ENCODE measurements around the gene GRM3. TPM values are rescaled to one million over a fixed set of nuclear protein-coding genes. Genes with fewer than 3 reads are reported as not detected.

Gene GRM3
- total RNA-seq, 2 experiments from 2014 or later, result not detected

DNA sequence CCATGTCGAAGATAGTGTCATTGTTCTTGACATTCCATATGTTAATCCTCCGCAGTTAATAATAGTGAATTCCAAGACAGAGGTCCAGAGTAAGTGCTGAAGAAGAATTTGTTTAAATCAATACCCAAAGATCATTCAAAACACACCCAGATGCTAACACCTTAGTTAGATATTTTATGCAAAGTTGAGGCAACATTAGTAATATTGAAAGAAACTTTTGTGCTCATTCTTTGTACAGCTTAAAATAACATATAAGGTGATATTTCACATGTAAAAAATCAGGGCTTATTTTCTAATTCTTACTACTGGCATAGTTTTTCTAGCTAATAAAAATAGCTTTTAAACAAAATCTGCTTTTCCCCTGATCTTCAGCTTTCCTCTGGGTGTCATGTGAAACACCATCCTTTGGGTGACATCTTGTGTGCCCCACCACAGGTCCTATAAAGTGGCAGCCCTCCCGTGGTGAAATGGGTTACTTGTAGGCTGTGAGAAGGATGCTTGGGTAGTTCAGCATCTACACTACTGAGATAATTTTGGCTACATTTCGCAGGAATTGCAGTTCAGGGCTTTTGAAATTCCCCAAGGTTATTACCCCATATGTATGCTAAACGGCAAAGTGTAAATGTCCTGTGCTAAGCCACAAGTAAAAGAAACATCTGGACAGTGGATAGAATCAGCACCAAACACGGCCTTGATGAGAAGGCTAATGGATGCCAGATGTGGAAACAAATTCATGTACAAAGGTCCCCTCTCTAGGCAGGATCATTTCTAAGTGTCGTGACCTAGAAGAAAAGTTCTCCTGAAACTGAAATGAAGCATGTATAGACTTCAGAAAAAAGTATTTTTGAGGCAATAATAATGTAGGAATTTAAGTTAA, 105.4 kb downstream of the GRM3 start:
- H3K27ac Mint-ChIP-seq, result no peak overlapping the region
- no peaks in the 10 kb centered on the region for H3K9me3 Mint-ChIP-seq
- no peaks in the 10 kb centered on the region for H3K4me1 Mint-ChIP-seq
- H3K27me3 Mint-ChIP-seq, result no peaks in the 10 kb centered on the region
- no peaks in the 10 kb centered on the region for H3K36me3 Mint-ChIP-seq
- DNase-seq, result no peak
- no peak overlapping the region for H3K4me3 Mint-ChIP-seq

DNA sequence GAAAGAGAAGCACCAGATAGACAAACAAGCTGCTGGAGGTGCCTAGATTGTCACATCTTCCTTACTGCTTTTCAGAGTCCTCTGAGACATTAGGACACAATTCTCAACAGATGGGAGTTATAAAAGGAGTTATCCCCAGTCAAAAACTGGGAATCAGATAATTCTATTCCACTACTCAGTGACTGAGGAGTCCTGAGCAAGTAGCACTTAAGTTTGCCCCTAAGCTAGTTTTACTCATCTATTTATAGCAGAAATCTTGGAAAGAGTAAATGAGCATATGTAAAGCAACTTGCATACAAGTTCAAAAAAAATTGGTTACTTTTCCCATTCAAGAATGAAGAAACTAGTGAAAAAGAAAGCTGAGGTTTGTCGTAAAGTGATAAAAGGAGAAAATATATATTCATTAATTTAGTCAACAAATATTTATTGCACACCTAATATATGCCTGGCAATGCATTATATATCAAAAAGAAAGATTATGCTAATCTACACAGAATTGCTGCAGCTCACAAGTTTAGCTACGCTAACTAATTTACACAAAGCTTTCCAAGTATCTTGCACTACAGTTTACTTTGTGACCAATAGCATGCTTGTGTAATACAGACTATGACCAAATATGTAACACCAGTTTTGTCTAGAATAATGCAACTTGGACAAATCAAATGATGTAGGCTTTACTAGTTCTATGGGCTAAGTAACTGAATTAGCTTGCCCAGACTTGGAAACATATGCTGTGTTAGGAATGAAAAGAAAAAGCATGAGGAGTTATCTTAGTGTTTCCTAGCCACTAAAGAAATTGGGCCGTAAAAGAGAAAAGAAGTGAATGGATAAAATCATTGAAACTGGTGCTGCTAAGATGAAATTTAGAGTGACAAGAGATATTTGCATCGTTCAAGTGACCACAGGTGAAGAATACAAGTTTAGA, 106.3 kb downstream of the GRM3 start:
- Mint-ChIP-seq H3K27me3 (no peaks in the 10 kb centered on the region), H3K27ac (no peak overlapping the region), H3K9me3 (no peaks in the 10 kb centered on the region), H3K4me3 (no peak overlapping the region), H3K36me3 (no peaks in the 10 kb centered on the region), H3K4me1 (no peaks in the 10 kb centered on the region)
- no peak for DNase-seq

DNA sequence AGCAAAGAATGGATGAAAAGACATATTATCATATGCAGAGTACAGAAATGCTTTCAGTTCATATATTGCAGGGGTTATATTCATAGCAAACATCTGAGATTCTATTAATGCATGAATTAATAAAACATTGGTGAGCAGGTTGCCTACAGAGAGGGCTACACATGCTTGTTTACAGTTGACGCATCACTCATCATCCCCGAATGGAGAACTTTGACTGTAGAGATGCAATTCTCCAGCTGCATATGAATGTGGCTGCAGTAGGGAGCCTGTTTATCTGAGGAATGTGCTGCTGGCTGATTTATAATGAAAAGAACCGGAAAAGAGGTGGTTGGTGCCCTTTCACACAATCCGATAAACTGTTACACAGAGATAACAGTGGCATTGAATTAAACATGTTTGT, 116.5 kb downstream of the GRM3 start:
- H3K36me3 Mint-ChIP-seq, result no peaks in the 10 kb centered on the region
- H3K4me3 Mint-ChIP-seq, result no peak overlapping the region
- H3K9me3 Mint-ChIP-seq, result no peaks in the 10 kb centered on the region
- peaks cover 4% of the 10 kb centered on the region for H3K27me3 Mint-ChIP-seq
- no peak for DNase-seq
- H3K4me1 Mint-ChIP-seq, result no peaks in the 10 kb centered on the region
- no peak overlapping the region for H3K27ac Mint-ChIP-seq

DNA sequence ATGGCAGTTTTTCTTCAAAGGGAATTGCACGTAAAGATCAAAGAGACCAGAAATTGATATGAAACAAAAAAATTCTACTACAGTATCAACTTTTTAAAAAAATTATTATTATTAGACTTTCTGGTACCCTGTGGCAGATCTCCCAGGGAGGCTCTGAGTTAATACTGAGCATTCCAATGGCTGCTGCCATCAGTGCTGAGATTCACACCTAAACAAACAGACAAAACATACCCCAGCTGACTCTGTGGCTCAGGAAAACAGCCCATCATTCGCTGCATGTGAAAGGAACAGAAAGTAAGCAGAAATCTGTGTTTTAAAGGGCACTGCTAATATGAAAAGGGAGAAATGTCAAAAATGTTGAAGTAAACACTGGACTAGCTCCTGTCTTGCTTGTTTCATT, 118.4 kb downstream of the GRM3 start:
- DNase-seq, result no peak
- Mint-ChIP-seq H3K4me3 (no peak overlapping the region), H3K4me1 (no peaks in the 10 kb centered on the region), H3K36me3 (no peaks in the 10 kb centered on the region), H3K9me3 (no peaks in the 10 kb centered on the region), H3K27ac (no peak overlapping the region), H3K27me3 (peaks cover 4% of the 10 kb centered on the region)

DNA sequence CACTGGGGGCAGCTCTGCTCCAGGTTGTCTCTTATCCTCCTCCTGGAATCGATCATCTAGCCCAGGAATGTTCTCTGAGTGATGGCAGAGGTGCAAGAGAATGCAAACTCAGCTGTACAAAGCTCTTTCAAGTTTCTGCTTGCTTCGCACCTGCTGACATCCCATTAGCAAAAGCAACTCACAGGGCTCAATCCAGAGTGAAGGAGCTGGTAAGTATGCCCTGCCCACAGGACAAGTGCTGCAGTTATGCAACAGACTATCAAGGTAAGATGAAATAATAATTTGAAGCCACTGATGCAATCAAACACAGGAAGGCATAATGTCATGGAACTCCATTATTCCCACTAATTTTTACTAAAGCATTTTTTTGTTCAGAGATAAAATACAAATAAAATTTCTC, 122.2 kb downstream of the GRM3 start:
- no peak for DNase-seq
- Mint-ChIP-seq H3K36me3 (no peaks in the 10 kb centered on the region), H3K4me3 (no peak overlapping the region), H3K9me3 (no peaks in the 10 kb centered on the region), H3K27me3 (no peaks in the 10 kb centered on the region), H3K4me1 (no peaks in the 10 kb centered on the region), H3K27ac (no peak overlapping the region)

DNA sequence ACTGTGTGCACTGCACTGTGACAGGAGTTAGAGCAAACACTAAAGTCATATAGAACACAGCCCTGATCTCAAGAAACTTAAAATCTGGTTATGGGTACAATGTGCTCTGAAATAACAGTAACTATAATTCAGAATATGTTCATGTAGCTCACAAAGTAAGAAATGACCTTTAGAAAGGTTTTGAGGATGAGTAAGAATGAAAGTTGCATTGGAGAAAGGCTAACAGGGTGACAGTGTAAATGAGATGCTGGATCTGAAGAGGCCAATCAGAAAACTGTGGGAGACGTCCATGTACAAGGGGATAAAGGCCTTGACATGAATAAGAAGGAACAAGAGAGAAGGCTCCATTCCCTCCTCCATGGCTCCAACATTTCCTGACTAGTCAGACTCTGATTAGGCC, 124.7 kb downstream of the GRM3 start:
- Mint-ChIP-seq H3K36me3 (no peaks in the 10 kb centered on the region), H3K4me1 (no peaks in the 10 kb centered on the region), H3K4me3 (no peak overlapping the region), H3K27me3 (no peaks in the 10 kb centered on the region), H3K9me3 (no peaks in the 10 kb centered on the region), H3K27ac (no peak overlapping the region)
- DNase-seq, result no peak

DNA sequence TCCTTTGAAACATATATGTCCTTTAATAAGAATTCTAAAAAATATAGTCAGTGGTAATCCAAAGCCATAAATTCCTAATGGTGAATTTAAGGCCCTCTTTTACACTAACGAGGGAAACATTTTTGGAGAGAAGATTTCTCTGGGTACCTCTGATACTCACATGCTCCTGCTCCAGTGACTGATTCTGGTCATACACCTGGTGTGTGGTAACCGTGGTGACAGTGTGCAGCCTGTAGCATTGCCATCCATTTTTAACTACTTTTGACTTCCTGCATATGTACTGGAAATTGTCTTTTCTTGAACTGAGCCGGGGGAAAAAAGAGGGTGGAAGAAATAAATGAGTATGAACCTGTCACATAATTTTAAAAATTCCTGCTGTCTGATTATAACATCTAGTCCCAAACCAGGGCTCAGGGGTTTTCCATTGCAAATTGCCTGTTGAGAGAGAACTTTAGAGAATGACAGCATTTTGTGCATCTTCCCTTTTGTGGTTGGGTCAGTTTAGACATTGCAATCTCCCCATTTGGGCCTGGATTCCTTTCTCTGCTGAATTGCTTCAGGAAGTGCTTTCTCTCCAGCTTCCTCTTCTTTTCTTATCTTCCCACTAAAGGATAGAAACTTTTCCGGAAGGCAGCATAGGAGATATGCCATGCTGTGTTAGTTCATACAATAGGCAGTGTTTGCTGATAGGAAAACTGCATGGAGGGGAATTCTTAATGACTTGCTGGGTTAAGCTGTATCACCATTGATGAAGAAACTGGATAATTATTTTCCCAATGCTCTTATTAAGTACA, 125.5 kb downstream of the GRM3 start:
- Mint-ChIP-seq H3K9me3 (no peaks in the 10 kb centered on the region), H3K27me3 (no peaks in the 10 kb centered on the region), H3K27ac (no peak overlapping the region), H3K4me3 (no peak overlapping the region), H3K36me3 (no peaks in the 10 kb centered on the region), H3K4me1 (no peaks in the 10 kb centered on the region)
- DNase-seq, result no peak

DNA sequence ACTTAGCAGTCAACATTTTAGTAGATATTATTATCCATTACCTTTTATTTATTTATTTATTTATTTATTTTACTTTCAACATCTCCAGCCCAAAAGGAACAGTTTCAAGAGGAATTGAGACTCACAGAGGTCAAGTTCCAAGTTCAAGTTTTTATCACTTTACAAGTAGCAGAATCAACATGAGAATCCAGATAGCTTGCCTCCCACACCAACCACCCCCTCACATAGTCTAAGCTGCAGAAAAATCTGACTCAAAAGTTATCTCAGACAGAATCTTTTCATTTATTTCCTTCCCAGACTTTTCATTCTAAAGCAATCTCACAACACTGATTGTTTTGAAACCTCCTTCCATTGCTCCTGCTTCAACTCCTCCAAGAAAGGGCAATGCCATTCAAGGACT, 129.6 kb downstream of the GRM3 start:
- Mint-ChIP-seq H3K27ac (no peak overlapping the region), H3K27me3 (no peaks in the 10 kb centered on the region), H3K9me3 (no peaks in the 10 kb centered on the region), H3K36me3 (no peaks in the 10 kb centered on the region), H3K4me1 (no peaks in the 10 kb centered on the region), H3K4me3 (no peak overlapping the region)
- DNase-seq, result no peak

DNA sequence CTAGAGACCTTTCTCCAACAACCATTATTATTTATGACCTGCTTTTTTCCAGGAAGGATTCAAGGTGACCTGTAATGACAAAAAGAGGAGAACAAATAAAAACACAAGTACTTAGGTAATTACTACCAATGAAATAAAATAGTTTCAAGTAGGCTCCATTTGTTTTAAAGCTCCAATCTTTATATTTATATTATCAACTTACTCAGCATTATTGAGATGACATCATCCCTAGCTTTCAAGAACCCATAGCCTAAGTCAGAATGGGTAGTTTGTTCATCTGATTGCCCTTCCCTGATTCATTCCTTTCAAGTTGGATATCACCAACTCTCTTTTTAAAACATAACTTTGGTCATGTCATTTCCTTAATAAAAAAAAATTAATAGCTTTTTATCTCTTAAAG, 131.5 kb downstream of the GRM3 start:
- H3K9me3 Mint-ChIP-seq, result no peaks in the 10 kb centered on the region
- no peaks in the 10 kb centered on the region for H3K27me3 Mint-ChIP-seq
- no peaks in the 10 kb centered on the region for H3K36me3 Mint-ChIP-seq
- no peak overlapping the region for H3K4me3 Mint-ChIP-seq
- no peak overlapping the region for H3K27ac Mint-ChIP-seq
- DNase-seq, result no peak
- H3K4me1 Mint-ChIP-seq, result no peaks in the 10 kb centered on the region

DNA sequence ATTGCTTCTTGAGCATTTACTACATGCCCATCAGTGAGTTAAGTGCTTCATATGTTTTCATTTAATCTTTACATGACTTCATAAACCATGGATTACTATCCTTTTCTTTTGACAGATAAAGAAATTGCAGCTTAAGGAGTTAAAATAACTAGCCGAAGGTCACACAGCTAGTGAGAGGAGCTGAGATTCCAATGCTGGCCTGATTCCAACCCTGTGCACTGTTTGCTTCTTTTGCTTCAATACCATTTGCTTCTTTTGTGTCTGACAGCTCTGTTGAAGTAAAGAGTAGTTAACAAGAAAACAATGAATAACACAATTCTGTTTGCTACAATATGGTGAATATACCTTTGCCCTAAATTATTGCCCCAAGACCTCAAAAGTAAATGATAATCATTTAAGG, 132.4 kb downstream of the GRM3 start:
- Mint-ChIP-seq H3K4me3 (no peak overlapping the region), H3K27ac (no peak overlapping the region), H3K4me1 (no peaks in the 10 kb centered on the region), H3K9me3 (no peaks in the 10 kb centered on the region), H3K36me3 (no peaks in the 10 kb centered on the region), H3K27me3 (no peaks in the 10 kb centered on the region)
- no peak for DNase-seq

DNA sequence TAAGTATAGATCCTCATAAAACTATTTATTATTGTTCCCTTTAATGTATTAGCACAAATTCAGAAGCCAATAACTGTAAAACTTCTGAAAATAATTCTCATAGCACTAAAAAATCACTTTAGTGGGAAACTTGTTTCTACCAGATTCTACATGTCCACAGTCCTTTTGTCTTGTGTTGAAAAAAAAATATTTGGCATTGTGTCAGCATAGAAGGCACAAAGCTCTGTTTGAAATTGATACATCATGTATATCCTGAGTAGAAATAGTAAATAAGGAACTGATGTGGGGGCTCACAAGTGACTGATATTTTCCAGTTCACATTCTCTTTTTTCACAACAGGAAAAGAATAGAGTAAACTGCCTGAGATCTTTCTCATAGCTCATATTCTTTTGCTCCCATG, 134.6 kb downstream of the GRM3 start:
- H3K4me1 Mint-ChIP-seq, result no peaks in the 10 kb centered on the region
- no peak overlapping the region for H3K4me3 Mint-ChIP-seq
- no peaks in the 10 kb centered on the region for H3K27me3 Mint-ChIP-seq
- no peaks in the 10 kb centered on the region for H3K9me3 Mint-ChIP-seq
- no peaks in the 10 kb centered on the region for H3K36me3 Mint-ChIP-seq
- no peak for DNase-seq
- no peak overlapping the region for H3K27ac Mint-ChIP-seq

DNA sequence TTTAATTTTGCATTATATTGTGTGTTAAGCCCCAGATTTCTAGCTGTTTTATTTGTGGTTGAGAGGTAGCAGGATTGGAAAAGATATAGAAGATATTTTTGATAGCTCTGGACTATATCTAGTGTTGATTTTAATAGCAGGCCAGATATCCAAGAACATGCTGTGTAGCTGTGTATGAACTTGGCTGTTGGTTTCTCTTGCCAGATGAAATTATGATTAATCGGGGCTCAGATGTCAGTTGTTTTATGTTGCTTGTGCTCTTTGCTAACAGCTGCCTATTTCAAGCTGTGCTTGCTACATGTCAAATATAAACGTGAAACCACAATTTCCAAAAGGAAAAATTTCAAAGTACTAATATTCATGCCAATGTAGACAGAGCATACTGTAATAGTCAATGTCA, 141.1 kb downstream of the GRM3 start:
- Mint-ChIP-seq H3K4me3 (no peak overlapping the region), H3K27ac (no peak overlapping the region), H3K27me3 (no peaks in the 10 kb centered on the region), H3K36me3 (no peaks in the 10 kb centered on the region), H3K9me3 (no peaks in the 10 kb centered on the region), H3K4me1 (no peaks in the 10 kb centered on the region)
- DNase-seq, result no peak

DNA sequence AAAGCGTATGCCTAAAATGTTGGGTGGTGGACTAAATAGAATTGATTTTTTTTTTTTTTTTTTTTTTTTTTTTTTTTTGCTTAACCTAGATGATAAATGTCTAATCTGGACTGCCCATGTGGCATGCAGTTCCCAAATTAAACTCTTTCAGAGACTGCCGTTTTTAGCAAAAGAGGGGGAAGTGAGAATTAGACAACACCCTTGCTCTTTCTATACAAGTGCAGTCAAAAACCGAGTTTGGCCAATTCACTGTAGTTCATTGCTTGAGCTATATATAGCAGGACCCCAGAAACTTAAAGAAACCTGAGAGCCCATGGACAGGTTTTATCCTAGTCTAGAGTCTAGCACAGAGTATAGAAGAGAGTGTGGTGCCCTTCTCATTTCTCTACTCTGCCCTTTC, 141.9 kb downstream of the GRM3 start:
- Mint-ChIP-seq H3K9me3 (no peaks in the 10 kb centered on the region), H3K27me3 (no peaks in the 10 kb centered on the region), H3K36me3 (no peaks in the 10 kb centered on the region), H3K4me1 (no peaks in the 10 kb centered on the region), H3K27ac (no peak overlapping the region), H3K4me3 (no peak overlapping the region)
- DNase-seq, result no peak

DNA sequence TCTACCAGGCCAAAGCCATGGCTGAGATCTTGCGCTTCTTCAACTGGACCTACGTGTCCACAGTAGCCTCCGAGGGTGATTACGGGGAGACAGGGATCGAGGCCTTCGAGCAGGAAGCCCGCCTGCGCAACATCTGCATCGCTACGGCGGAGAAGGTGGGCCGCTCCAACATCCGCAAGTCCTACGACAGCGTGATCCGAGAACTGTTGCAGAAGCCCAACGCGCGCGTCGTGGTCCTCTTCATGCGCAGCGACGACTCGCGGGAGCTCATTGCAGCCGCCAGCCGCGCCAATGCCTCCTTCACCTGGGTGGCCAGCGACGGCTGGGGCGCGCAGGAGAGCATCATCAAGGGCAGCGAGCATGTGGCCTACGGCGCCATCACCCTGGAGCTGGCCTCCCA, 142.7 kb downstream of the GRM3 start:
- DNase-seq, result no peak
- Mint-ChIP-seq H3K4me1 (no peaks in the 10 kb centered on the region), H3K4me3 (no peak overlapping the region), H3K9me3 (no peaks in the 10 kb centered on the region), H3K36me3 (no peaks in the 10 kb centered on the region), H3K27ac (no peak overlapping the region), H3K27me3 (no peaks in the 10 kb centered on the region)

DNA sequence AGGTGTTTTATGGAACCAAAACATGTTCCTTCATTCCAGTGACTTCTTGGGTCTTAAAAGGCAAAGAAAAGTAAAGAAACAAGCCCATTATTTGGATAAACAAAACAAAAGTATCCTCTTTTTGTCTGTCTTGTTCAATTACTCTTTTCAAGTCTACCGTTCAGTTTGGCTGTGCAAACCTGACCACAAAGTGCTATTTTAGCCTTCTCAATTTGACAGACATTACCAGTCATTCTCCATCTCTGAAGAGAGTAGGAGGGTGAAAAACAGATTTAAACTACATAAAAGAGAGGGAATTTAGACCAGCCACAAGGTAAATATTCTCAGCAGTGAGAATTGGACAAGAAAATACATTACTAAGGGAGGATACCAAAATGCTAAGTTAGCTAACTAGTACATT, 145.2 kb downstream of the GRM3 start:
- Mint-ChIP-seq H3K36me3 (no peaks in the 10 kb centered on the region), H3K27me3 (no peaks in the 10 kb centered on the region), H3K9me3 (no peaks in the 10 kb centered on the region), H3K4me3 (no peak overlapping the region), H3K27ac (no peak overlapping the region), H3K4me1 (no peaks in the 10 kb centered on the region)
- no peak for DNase-seq

All from activated naive CD8-positive, alpha-beta T cell treated with anti-CD3 and anti-CD28 coated beads for 36 hours (primary cell).